ENCODE measurements around the gene C3orf22.

- TF ChIP-seq, protein P1, sequence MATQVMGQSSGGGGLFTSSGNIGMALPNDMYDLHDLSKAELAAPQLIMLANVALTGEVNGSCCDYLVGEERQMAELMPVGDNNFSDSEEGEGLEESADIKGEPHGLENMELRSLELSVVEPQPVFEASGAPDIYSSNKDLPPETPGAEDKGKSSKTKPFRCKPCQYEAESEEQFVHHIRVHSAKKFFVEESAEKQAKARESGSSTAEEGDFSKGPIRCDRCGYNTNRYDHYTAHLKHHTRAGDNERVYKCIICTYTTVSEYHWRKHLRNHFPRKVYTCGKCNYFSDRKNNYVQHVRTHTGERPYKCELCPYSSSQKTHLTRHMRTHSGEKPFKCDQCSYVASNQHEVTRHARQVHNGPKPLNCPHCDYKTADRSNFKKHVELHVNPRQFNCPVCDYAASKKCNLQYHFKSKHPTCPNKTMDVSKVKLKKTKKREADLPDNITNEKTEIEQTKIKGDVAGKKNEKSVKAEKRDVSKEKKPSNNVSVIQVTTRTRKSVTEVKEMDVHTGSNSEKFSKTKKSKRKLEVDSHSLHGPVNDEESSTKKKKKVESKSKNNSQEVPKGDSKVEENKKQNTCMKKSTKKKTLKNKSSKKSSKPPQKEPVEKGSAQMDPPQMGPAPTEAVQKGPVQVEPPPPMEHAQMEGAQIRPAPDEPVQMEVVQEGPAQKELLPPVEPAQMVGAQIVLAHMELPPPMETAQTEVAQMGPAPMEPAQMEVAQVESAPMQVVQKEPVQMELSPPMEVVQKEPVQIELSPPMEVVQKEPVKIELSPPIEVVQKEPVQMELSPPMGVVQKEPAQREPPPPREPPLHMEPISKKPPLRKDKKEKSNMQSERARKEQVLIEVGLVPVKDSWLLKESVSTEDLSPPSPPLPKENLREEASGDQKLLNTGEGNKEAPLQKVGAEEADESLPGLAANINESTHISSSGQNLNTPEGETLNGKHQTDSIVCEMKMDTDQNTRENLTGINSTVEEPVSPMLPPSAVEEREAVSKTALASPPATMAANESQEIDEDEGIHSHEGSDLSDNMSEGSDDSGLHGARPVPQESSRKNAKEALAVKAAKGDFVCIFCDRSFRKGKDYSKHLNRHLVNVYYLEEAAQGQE (IDR thresholded peaks at IDR 0.05; ENCODE audit: low read depth): no peak
- TF ChIP-seq MAX (IDR thresholded peaks at IDR 0.05): no peak
- TF ChIP-seq USF1 (IDR thresholded peaks at IDR 0.05): no peak
- TF ChIP-seq NFIC (IDR thresholded peaks at IDR 0.05): no peak
- no peak for TF ChIP-seq FOXM1 (IDR thresholded peaks at IDR 0.05; ENCODE audit: borderline replicate concordance, low read depth)
- TF ChIP-seq TEAD4 (IDR thresholded peaks at IDR 0.05): no peak
- TF ChIP-seq EGR1 (IDR thresholded peaks at IDR 0.05): no peak
Measured at GRCh38 chr3:126557415-126557745, 1.4 kb downstream of the C3orf22 start.

Data from Ishikawa (cell line).